Kidney (tissue), 14 donors: ENCODE measurements around the gene DLST. TPM values are rescaled to one million over a fixed set of nuclear protein-coding genes. Genes with fewer than 3 reads are reported as not detected.
"Not testable (repeated sequence)": the region's sequence is repeated elsewhere in the genome, so short reads cannot be mapped to it uniquely, and the experiment has no call there.

ENCODE experiments used
- DNase-seq, 5 donors: peaks; one replicate each; pipeline ENCODE4 v3.0.0-alpha.2; 2013 to 2020
- FAIRE-seq: peaks from 2 replicates; lab custom pipeline; 2012; peaks lifted over from hg19 to GRCh38; lab: Jason Lieb, UNC
- H3K27ac ChIP-seq, 2 donors: one replicate each; pipeline ENCODE4 v1.7.0; 2013; ENCODE audit warnings: low read depth in 2 of 2, low read length in 2 of 2, inconsistent platforms in 1 of 2
- H3K27me3 ChIP-seq: one replicate; pipeline ENCODE4 v1.7.1; 2013; ENCODE audit warnings: low read length, inconsistent platforms; ENCODE audit not compliant: control insufficient read depth, insufficient read depth
- H3K36me3 ChIP-seq, 3 donors: one replicate each; pipeline versions ENCODE4 v1.7.0 to v1.7.1; 2013; ENCODE audit warnings: low read length in 3 of 3, control low read depth in 1 of 3, inconsistent platforms in 1 of 3; ENCODE audit not compliant: insufficient read depth in 3 of 3, control insufficient read depth in 2 of 3
- H3K4me1 ChIP-seq, 3 donors: one replicate each; pipeline versions ENCODE4 v1.7.0 to v1.7.1; 2013; ENCODE audit warnings: low read length in 3 of 3, inconsistent platforms in 1 of 3, low read depth in 1 of 3; ENCODE audit not compliant: control insufficient read depth in 2 of 3, insufficient read depth in 2 of 3
- H3K4me3 ChIP-seq, 3 donors: one replicate each; pipeline versions ENCODE4 v1.7.0 to v1.8.1; 2013; ENCODE audit warnings: low read length in 3 of 3, control low read depth in 1 of 3, inconsistent platforms in 1 of 3
- H3K9ac ChIP-seq, 3 donors: one replicate each; pipeline versions ENCODE4 v1.7.0 to v1.7.1; 2013; ENCODE audit warnings: low read length in 3 of 3, control low read depth in 1 of 3, inconsistent platforms in 1 of 3
- H3K9me3 ChIP-seq, 3 donors: one replicate each; pipeline versions ENCODE4 v1.7.0 to v1.7.1; 2013; ENCODE audit warnings: low read length in 3 of 3, control low read depth in 1 of 3, inconsistent platforms in 1 of 3; ENCODE audit not compliant: control insufficient read depth in 2 of 3, insufficient read depth in 1 of 3
- intact Hi-C: fragments of 100-400 bp; cut with DNase I; formaldehyde crosslinking; loops from one replicate; pipeline ENCODE4 v1.11.1; 2022
- polyA plus RNA-seq: library from polyadenylated mRNA; stranded (reverse); fragments of 350-450 nt; fragmentation: Illumina TruSeq; extraction: RNeasy Lipid Tissue Mini Kit (QIAGEN cat#74804); gene quantifications from one replicate; pipeline ENCODE4 v1.2.3, GENCODE V29; 2014; ENCODE audit warnings: low read depth, low replicate concordance; ENCODE audit not compliant: insufficient read depth
- total RNA-seq: library from RNA; stranded (reverse); fragmentation: NEBNext Ultra II Directional; extraction: Animal tissue kit (Norgen Biotek cat#: 25700); gene quantifications from one replicate; pipeline ENCODE4 v1.2.1, GENCODE V29; 2021
- TF ChIP-seq, protein P1 (sequence below): IDR thresholded peaks from 3 replicates; pipeline ENCODE4 v1.5.1; 2012; ENCODE audit warnings: mild to moderate bottlenecking, moderate library complexity, borderline replicate concordance; ENCODE audit not compliant: insufficient read depth; ENCODE audit errors: extremely low read depth
- donor health status: control.
- donor health status: control.
- donor health status: control.
- donor health status: control.
- donor health status: control.
- donor health status: DM: yes; HTN: yes; CAD: no.
- donor health status: Normal renal cell carcinoma (clear cell type).

The DLST gene
- total and polyA plus RNA-seq, 2 donors from 2014 or later: 98.6 to 112 TPM

DNA sequence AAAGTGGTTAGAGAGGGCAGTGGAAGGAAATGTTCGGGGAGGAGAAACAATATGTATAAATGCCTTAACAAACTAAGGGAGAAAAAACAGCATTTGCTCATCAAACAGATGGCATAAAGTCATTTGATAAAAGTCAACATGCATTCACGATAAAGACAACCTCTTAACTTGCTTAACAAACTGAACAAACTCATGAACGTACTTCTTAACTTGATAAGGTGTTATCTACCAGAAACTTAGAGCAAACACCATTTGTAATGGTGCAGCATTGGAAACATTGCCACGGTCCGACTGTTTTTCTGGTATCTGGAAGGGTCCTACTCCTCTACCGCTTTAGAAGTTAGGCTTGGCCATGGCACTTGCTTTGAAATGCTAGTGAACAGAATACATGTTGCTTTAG lies 45.5 kb downstream of the DLST start:
- Histone ChIP-seq H3K9me3 (no peaks in the 10 kb centered on the region), H3K27me3 (no peaks in the 10 kb centered on the region), H3K27ac (no peak overlapping the region), H3K9ac (no peak overlapping the region), H3K4me3 (no peak overlapping the region), H3K4me1 (peaks cover 0 to 8% (median 0%) of the 10 kb centered on the region in 3 donors), H3K36me3 (no peaks in the 10 kb centered on the region)
- TF ChIP-seq, protein P1, sequence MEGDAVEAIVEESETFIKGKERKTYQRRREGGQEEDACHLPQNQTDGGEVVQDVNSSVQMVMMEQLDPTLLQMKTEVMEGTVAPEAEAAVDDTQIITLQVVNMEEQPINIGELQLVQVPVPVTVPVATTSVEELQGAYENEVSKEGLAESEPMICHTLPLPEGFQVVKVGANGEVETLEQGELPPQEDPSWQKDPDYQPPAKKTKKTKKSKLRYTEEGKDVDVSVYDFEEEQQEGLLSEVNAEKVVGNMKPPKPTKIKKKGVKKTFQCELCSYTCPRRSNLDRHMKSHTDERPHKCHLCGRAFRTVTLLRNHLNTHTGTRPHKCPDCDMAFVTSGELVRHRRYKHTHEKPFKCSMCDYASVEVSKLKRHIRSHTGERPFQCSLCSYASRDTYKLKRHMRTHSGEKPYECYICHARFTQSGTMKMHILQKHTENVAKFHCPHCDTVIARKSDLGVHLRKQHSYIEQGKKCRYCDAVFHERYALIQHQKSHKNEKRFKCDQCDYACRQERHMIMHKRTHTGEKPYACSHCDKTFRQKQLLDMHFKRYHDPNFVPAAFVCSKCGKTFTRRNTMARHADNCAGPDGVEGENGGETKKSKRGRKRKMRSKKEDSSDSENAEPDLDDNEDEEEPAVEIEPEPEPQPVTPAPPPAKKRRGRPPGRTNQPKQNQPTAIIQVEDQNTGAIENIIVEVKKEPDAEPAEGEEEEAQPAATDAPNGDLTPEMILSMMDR: no peak
- intact Hi-C loops: no loop called here
- DNase-seq (no peak), FAIRE-seq (no peak)

DNA sequence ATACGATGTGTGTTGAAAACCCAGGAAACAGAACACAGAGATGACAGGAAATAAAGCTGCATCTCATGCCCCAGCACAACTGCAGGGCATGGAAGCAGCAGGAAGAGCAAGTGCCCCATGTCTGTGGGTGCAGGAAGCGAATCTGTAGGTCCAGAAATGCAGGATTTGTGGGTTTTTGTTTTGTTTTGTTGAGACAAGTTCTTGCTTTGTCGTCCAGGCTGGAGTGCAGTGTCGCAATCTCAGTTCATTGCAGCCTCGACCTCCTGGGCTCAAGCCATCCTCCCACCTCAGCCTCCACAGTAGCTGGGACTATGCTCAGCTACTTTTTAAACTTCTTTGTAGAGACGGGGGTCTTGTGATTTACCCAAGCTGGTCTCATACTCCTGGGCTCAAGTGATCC lies 47.5 kb downstream of the DLST start:
- H3K9me3 ChIP-seq: no peaks in the 10 kb centered on the region

DNA sequence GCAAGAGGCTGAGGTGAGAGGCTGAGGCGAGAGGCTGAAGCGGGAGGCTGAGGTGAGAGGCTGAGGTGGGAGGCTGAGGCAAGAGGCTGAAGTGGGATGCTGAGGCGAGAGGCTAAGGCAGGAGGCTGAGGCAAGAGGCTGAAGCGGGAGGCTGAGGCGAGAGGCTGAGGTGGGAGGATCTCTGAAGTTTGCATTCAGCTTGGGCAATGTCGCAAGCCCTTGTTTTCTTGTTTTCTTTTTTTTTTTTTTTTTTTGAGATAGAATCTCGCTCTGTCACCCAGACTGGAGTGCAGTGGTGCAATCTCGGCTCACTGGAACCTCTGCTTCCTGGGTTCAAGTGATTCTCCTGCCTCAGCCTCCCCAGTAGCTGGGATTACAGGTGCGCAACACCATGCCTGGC lies 50.0 kb downstream of the DLST start:
- H3K4me3 ChIP-seq, DNase-seq, H3K9me3 ChIP-seq, H3K27ac ChIP-seq, H3K4me1 ChIP-seq, H3K36me3 ChIP-seq, intact Hi-C loops, H3K27me3 ChIP-seq, FAIRE-seq, H3K9ac ChIP-seq: not testable (repeated sequence)

More for the DNA sequence above, 47.5 kb downstream of the DLST start:
- FAIRE-seq (no peak), DNase-seq (no peak)
- Histone ChIP-seq H3K27me3 (no peaks in the 10 kb centered on the region), H3K4me3 (no peak overlapping the region), H3K4me1 (no peaks in the 10 kb centered on the region), H3K36me3 (no peaks in the 10 kb centered on the region), H3K27ac (no peak overlapping the region), H3K9ac (no peak overlapping the region)
- TF ChIP-seq, protein P1: no peak
- intact Hi-C loops: no loop called here

DNA sequence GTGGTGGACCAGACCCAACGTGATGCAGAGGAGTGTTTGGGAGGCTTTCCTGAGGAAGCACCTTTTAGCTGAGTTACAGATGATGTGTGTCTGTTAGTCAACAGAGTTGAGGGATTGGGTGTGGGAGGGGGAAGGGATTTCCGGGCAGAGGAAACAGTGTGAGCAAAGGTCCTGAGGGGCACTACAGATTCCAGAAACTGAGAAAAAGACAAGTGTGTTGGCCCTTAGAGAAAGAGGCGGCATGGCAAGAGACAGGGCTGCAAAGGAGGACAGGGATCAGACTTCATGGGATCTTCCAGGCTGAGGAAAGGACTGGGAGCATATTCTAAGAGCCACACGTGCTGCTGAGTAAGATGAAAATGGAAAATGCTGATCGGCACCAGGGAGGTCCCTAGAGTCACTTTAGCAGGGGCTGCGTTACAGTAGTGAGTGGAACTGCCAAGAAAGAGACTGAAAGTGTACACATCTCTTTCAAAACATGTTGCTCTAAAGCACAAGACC lies 50.7 kb downstream of the DLST start:
- no peak for FAIRE-seq
- Histone ChIP-seq H3K27me3 (no peaks in the 10 kb centered on the region), H3K9me3 (no peaks in the 10 kb centered on the region), H3K27ac (no peak overlapping the region), H3K4me3 (no peak overlapping the region), H3K9ac (no peak overlapping the region), H3K36me3 (no peaks in the 10 kb centered on the region), H3K4me1 (no peaks in the 10 kb centered on the region)
- TF ChIP-seq, protein P1: no peak
- intact Hi-C loops: no loop called here
- DNase-seq: peak in 2 of 5 donors; percentile 27 to 37

DNA sequence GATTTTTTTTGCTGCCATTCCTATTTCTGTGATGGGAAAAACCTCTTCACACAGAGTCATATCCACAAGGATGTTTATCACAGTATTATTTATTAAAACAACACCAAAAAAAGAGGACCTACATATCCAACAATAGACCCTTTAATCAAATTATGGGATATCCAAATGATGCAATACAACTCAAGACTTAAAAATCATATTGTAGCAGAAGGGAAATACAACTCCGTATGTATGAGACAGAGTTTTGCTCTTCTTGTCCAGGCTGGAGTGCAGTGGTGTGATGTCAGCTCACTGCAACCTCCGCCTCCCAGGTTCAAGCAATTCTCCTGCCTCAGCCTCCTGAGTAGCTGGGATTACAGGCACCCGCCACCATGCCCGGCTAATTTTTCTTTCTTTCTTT lies 51.2 kb downstream of the DLST start:
- intact Hi-C loops: not testable (repeated sequence)

More for the DNA sequence above, 51.2 kb downstream of the DLST start:
- DNase-seq, H3K9me3 ChIP-seq, H3K9ac ChIP-seq, FAIRE-seq, H3K27ac ChIP-seq, H3K4me3 ChIP-seq, H3K27me3 ChIP-seq, H3K4me1 ChIP-seq, H3K36me3 ChIP-seq: not testable (repeated sequence)
